ENCODE measurements around the gene PPP1CA. TPM values are rescaled to one million over a fixed set of nuclear protein-coding genes. Genes with fewer than 3 reads are reported as not detected.

PPP1CA gene
- total RNA-seq, 3 donors from 2014 or later (not counting 1 experiment from before 2014, with no cell fraction given): 222 to 245 (median 233) TPM

DNA sequence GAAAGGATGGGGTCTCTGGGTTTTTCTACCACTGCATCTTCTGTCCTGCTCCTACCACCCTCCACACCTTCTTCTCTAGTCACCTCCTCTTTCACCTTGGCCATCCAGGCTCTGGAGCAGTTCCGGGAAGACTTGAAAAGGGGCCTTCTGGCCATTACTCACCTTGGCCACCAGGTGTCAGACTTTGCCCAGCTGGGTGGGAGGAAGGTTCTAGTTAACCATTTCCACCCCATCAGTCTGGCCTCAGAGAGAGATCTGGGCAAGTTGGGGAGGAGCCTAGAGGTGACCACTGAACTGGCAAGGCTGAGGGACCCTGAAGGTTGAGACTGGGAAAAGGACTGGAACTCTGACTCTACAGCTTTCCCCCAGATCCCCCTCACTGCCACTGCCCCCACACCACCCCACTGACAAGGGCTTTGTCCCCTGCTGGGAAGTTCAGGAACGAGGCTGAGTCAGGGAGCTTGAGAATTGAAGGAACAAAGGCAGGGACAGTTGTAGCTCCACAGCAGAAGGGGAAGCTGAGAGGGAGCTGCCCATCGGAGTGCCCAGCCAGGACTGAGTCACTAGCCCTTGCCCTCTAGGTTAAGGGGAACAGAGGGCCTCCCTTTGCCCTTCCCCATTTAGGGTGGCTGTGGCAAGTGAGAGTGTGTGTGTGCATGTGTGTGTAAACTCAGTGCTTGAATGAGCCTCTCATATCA is 44.6 kb downstream of the PPP1CA start:
- peaks cover 13 to 26% of the 10 kb centered on the region in 2 donors for H3K4me1 Mint-ChIP-seq
- H3K4me1 ChIP-seq (ENCODE audit: control insufficient read depth, insufficient read depth, low read length): peaks cover 61% of the 10 kb centered on the region
- WGBS (ENCODE audit: insufficient coverage): 42% methylated on average over 3 of the region's 3 CpGs

DNA sequence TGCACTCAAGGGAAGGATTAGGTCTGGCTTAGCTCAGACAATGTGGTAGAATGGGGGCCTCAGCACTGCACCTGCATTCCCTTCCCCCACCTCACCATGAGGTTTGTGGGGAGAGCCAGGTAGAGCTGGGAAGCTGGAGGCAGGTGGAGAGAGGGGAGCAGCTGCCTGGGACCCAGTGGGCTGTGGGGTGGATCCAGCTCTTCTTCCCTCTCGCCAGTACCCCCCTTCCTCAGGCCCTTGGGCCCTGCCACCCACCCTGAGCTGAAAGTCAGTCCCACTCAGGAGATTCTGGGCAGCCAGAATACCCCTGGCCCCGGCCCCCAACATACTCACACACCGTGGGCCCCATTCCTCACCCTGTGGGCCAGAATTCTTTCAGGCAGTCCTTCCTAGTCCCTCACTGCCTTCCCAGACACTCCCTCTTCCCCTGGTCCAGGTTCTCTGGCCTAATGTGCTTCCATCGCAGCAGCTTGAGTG is 45.2 kb downstream of the PPP1CA start:
- no peaks in the 10 kb centered on the region for H3K36me3 Mint-ChIP-seq
- DNase-seq: peak in 1 of 2 donors; percentile 6
- peaks cover 67% of the 10 kb centered on the region for H3K4me1 ChIP-seq (ENCODE audit: control insufficient read depth, insufficient read depth, low read length)
- H3K36me3 ChIP-seq (ENCODE audit: control insufficient read depth, insufficient read depth, low read length): no peaks in the 10 kb centered on the region
- ATAC-seq: no peak
- no peak for TF ChIP-seq CTCF (IDR thresholded peaks at IDR 0.05)
- peaks cover 3 to 9% of the 10 kb centered on the region in 2 donors for H3K27me3 Mint-ChIP-seq (ENCODE audit: low read depth in 2 of 2)
- intact Hi-C loops (cut with micrococcal nuclease): no loop called here
- H3K9me3 Mint-ChIP-seq: no peaks in the 10 kb centered on the region
- no peaks in the 10 kb centered on the region for H3K27me3 ChIP-seq (ENCODE audit: control insufficient read depth, insufficient read depth, low read length)
- H3K9me3 ChIP-seq (ENCODE audit: control insufficient read depth, insufficient read depth, low read length): no peaks in the 10 kb centered on the region
- 53% methylated on average over 4 of the region's 4 CpGs for WGBS (ENCODE audit: insufficient coverage)
- H3K4me3 Mint-ChIP-seq: no peak overlapping the region
- H3K4me3 ChIP-seq (ENCODE audit: low read length): no peak overlapping the region
- H3K27ac ChIP-seq (ENCODE audit: low read length): peak overlapping the region; percentile 4
- H3K4me1 Mint-ChIP-seq: peaks cover 17 to 30% of the 10 kb centered on the region in 2 donors
- H3K27ac Mint-ChIP-seq: peak overlapping the region; percentile 41 to 46

More for the DNA sequence above, 44.6 kb downstream of the PPP1CA start:
- no peaks in the 10 kb centered on the region for H3K36me3 Mint-ChIP-seq
- peak overlapping the region; percentile 41 to 46 for H3K27ac Mint-ChIP-seq
- ATAC-seq (no peak), DNase-seq (peak; percentile 56 to 84)
- intact Hi-C loops (cut with micrococcal nuclease): loop anchor here (1.0 kb wide), 2 partner anchors 25 to 148 kb away; partner anchors contain the start of gene PITPNM1
- TF ChIP-seq CTCF (IDR thresholded peaks at IDR 0.05): peak; percentile 90
- H3K4me3 ChIP-seq (ENCODE audit: low read length): no peak overlapping the region
- peaks cover 9% of the 10 kb centered on the region in 2 donors for H3K27me3 Mint-ChIP-seq (ENCODE audit: low read depth in 2 of 2)
- H3K9me3 Mint-ChIP-seq: no peaks in the 10 kb centered on the region
- no peaks in the 10 kb centered on the region for H3K36me3 ChIP-seq (ENCODE audit: control insufficient read depth, insufficient read depth, low read length)
- no peaks in the 10 kb centered on the region for H3K27me3 ChIP-seq (ENCODE audit: control insufficient read depth, insufficient read depth, low read length)
- H3K4me3 Mint-ChIP-seq: peak overlapping the region; percentile 49
- H3K9me3 ChIP-seq (ENCODE audit: control insufficient read depth, insufficient read depth, low read length): no peaks in the 10 kb centered on the region
- H3K27ac ChIP-seq (ENCODE audit: low read length): peak overlapping the region; percentile 4

GRCh38 chr11:67355794-67356386 is 45.8 kb downstream of the PPP1CA start:
- no peaks in the 10 kb centered on the region for H3K27me3 ChIP-seq (ENCODE audit: control insufficient read depth, insufficient read depth, low read length)
- no peaks in the 10 kb centered on the region for H3K36me3 ChIP-seq (ENCODE audit: control insufficient read depth, insufficient read depth, low read length)
- Mint-ChIP-seq H3K27ac (peak overlapping the region in 1 of 2 donors; percentile 33), H3K36me3 (no peaks in the 10 kb centered on the region), H3K4me1 (peaks cover 22 to 35% of the 10 kb centered on the region in 2 donors), H3K9me3 (no peaks in the 10 kb centered on the region), H3K4me3 (no peak overlapping the region), H3K27me3 (ENCODE audit: low read depth in 2 of 2) (peaks cover 0 to 9% of the 10 kb centered on the region in 2 donors)
- ATAC-seq (no peak), DNase-seq (peak in 1 of 2 donors; percentile 7)
- 76% methylated on average over 4 of the region's 4 CpGs for WGBS (ENCODE audit: insufficient coverage)
- no peak overlapping the region for H3K27ac ChIP-seq (ENCODE audit: low read length)
- no peak overlapping the region for H3K4me3 ChIP-seq (ENCODE audit: low read length)
- no peaks in the 10 kb centered on the region for H3K9me3 ChIP-seq (ENCODE audit: control insufficient read depth, insufficient read depth, low read length)
- H3K4me1 ChIP-seq (ENCODE audit: control insufficient read depth, insufficient read depth, low read length): peaks cover 72% of the 10 kb centered on the region
- TF ChIP-seq CTCF (IDR thresholded peaks at IDR 0.05): no peak
- intact Hi-C loops (cut with micrococcal nuclease): no loop called here
